ENCODE results near the gene BLOC1S6. TPM values are rescaled to one million over a fixed set of nuclear protein-coding genes. Genes with fewer than 3 reads are reported as not detected.

The BLOC1S6 gene
- total RNA-seq, 2 experiments from 2014 or later = 40.1 to 40.6 TPM

DNA sequence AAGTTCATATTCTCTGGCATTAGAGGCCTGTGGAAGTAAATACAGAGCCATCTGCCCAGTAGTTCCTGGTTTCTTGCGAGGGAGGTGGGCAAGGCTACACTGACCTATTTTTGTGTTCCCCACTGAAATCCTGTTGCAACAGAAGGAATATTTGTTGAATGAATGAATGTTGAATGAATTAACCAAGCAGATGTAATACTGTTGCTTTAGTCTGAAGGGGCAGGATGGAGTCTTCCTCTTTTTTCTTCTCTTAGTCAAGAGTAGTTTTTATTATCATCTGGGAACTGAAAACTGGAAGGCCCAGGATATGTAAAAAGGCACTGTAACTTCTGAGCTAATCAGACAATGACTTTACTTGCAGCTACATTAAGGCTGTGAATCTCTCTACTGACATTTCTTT, 17.1 kb downstream of the BLOC1S6 start:
- Mint-ChIP-seq H3K27me3 (no peaks in the 10 kb centered on the region), H3K9me3 (no peaks in the 10 kb centered on the region), H3K4me3 (no peak overlapping the region), H3K27ac (no peak overlapping the region), H3K4me1 (no peaks in the 10 kb centered on the region), H3K36me3 (peaks cover 17% of the 10 kb centered on the region)
- POLR2A ChIA-PET = no interaction called here
- ATAC-seq (ENCODE audit: low read depth) (no peak), DNase-seq (no peak)

DNA sequence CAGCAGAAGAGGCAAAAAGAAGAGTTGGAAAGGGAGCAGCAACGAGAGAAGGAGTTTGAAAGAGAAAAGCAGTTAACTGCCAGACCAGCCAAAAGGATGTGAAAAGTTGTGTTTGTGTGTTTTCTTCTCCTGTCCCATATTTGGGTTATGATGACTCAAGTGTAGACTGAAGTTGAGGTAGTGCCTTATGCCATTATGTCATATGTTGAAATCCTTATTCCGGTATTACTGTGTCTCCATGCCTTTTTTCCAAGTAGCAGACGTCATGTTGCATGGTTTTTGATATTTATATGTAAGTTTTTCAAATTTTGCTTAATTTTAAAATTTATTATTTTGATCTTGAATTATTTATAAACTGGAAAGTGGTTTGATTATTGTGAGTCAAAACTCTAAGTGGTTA, 19.2 kb downstream of the BLOC1S6 start:
- no peak overlapping the region for H3K27ac Mint-ChIP-seq
- POLR2A ChIA-PET = interaction anchor here (0.7 kb wide), 1 partner anchor 15 kb away, joined by 3 read pairs; no protein-coding TSS in a partner anchor

DNA sequence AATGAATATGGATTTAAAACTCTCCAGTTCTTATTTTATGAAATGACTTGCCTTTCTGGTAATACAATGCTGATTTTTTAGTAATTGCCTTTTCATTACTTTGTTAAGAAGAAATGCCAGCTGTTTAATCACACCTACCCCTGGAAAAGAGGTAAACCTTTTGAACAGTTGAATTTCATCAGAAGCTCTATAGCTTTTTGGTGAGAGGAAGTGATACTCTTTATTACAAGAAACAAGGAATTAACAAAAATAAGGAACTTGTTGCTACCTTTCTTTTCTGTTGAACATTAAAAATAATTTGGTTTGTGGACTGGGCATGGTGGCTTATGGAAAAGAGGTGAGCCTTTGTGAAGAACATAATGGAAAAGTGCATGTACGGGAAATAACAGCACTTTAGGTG, 19.7 kb downstream of the BLOC1S6 start:
- Mint-ChIP-seq H3K36me3 (peaks cover 10% of the 10 kb centered on the region), H3K9me3 (no peaks in the 10 kb centered on the region), H3K27me3 (no peaks in the 10 kb centered on the region), H3K4me1 (no peaks in the 10 kb centered on the region), H3K27ac (no peak overlapping the region), H3K4me3 (no peak overlapping the region)
- ATAC-seq (ENCODE audit: low read depth) (no peak), DNase-seq (no peak)
- POLR2A ChIA-PET = no interaction called here

More for the DNA sequence above, 19.2 kb downstream of the BLOC1S6 start:
- H3K36me3 Mint-ChIP-seq = peaks cover 12% of the 10 kb centered on the region
- H3K4me1 Mint-ChIP-seq = no peaks in the 10 kb centered on the region
- no peak for ATAC-seq (ENCODE audit: low read depth)
- H3K4me3 Mint-ChIP-seq = no peak overlapping the region
- no peaks in the 10 kb centered on the region for H3K27me3 Mint-ChIP-seq
- DNase-seq = no peak
- no peaks in the 10 kb centered on the region for H3K9me3 Mint-ChIP-seq

- Mint-ChIP-seq H3K36me3 (peaks cover 5% of the 10 kb centered on the region), H3K9me3 (no peaks in the 10 kb centered on the region), H3K4me3 (no peak overlapping the region), H3K4me1 (peaks cover 2% of the 10 kb centered on the region), H3K27ac (no peak overlapping the region), H3K27me3 (no peaks in the 10 kb centered on the region)
- ATAC-seq (ENCODE audit: low read depth) (peak; percentile 25), DNase-seq (no peak)
- POLR2A ChIA-PET = interaction anchor here (1.0 kb wide), 1 partner anchor 152 kb away, joined by 6 read pairs; no protein-coding TSS in a partner anchor
These were observed 24.1 kb downstream of the BLOC1S6 start for GRCh38 chr15:45611305-45611704.

DNA sequence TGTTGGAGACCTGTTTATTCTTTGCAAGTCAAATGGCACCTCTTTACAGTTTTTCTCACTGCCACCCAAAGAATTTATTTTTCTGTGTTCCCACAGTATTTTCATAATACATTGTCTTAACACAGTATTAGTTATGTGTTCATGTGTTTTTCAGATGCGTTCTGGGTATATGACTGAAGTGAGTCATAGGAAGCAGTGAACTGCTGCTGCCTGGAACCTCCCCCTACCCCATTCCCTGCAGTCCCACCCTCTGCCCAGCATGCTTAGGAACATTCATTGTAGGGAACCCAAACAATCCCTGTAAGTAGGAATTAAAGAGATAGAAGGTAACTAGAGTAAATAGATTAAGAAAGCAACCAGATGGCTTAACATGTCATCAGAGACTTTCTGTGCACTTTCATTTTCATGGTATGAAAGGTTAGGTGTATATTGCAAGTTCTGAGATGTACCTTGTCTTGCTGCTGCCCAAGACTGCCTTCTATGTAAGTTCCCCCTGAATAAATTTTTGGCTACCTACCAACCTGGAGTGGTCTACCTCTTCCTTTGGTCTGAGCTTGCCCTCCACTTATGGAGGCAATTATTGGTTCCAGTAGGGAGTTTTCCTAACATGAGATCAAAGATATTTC, 25.7 kb downstream of the BLOC1S6 start:
- ATAC-seq (ENCODE audit: low read depth) (no peak), DNase-seq (no peak)
- no peaks in the 10 kb centered on the region for H3K9me3 Mint-ChIP-seq
- H3K36me3 Mint-ChIP-seq = no peaks in the 10 kb centered on the region
- POLR2A ChIA-PET = no interaction called here
- no peaks in the 10 kb centered on the region for H3K27me3 Mint-ChIP-seq
- no peak overlapping the region for H3K27ac Mint-ChIP-seq
- no peak overlapping the region for H3K4me3 Mint-ChIP-seq
- peaks cover 2% of the 10 kb centered on the region for H3K4me1 Mint-ChIP-seq

GRCh38 chr15:45616901-45617323, 29.7 kb downstream of the BLOC1S6 start:
- H3K4me1 Mint-ChIP-seq = peaks cover 2% of the 10 kb centered on the region
- POLR2A ChIA-PET = interaction anchor here (0.9 to 1.0 kb wide), 2 partner anchors 21 to 29 kb away, joined by 4 read pairs; no protein-coding TSS in a partner anchor
- ATAC-seq (ENCODE audit: low read depth) (no peak), DNase-seq (no peak)
- no peak overlapping the region for H3K27ac Mint-ChIP-seq
- no peak overlapping the region for H3K4me3 Mint-ChIP-seq
- H3K36me3 Mint-ChIP-seq = no peaks in the 10 kb centered on the region
- H3K9me3 Mint-ChIP-seq = no peaks in the 10 kb centered on the region
- peaks cover 1% of the 10 kb centered on the region for H3K27me3 Mint-ChIP-seq

GRCh38 chr15:45618813-45619212, 31.6 kb downstream of the BLOC1S6 start:
- H3K4me1 Mint-ChIP-seq = no peaks in the 10 kb centered on the region
- no peak for DNase-seq
- POLR2A ChIA-PET = no interaction called here

GRCh38 chr15:45628136-45628535, 41.0 kb downstream of the BLOC1S6 start:
- POLR2A ChIA-PET = no interaction called here
- no peak for DNase-seq
- H3K27ac Mint-ChIP-seq = no peak overlapping the region
- H3K9me3 Mint-ChIP-seq = peaks cover 14% of the 10 kb centered on the region
- peaks cover 4% of the 10 kb centered on the region for H3K4me1 Mint-ChIP-seq
- H3K36me3 Mint-ChIP-seq = peaks cover 3% of the 10 kb centered on the region
- no peak overlapping the region for H3K4me3 Mint-ChIP-seq
- H3K27me3 Mint-ChIP-seq = peaks cover 19% of the 10 kb centered on the region
- ATAC-seq (ENCODE audit: low read depth) = no peak

More at GRCh38 chr15:45618813-45619212, 31.6 kb downstream of the BLOC1S6 start:
- peak; percentile 52 for ATAC-seq (ENCODE audit: low read depth)
- Mint-ChIP-seq H3K4me3 (no peak overlapping the region), H3K27me3 (peaks cover 7% of the 10 kb centered on the region), H3K36me3 (no peaks in the 10 kb centered on the region), H3K9me3 (peaks cover 3% of the 10 kb centered on the region), H3K27ac (no peak overlapping the region)

- Mint-ChIP-seq H3K36me3 (peaks cover 3% of the 10 kb centered on the region), H3K27me3 (peaks cover 15% of the 10 kb centered on the region), H3K4me3 (no peak overlapping the region), H3K9me3 (peaks cover 9% of the 10 kb centered on the region), H3K27ac (no peak overlapping the region), H3K4me1 (peaks cover 4% of the 10 kb centered on the region)
- DNase-seq = no peak
- POLR2A ChIA-PET = no interaction called here
- ATAC-seq (ENCODE audit: low read depth) = no peak
These were observed 43.9 kb downstream of the BLOC1S6 start for GRCh38 chr15:45630917-45631691.

DNA sequence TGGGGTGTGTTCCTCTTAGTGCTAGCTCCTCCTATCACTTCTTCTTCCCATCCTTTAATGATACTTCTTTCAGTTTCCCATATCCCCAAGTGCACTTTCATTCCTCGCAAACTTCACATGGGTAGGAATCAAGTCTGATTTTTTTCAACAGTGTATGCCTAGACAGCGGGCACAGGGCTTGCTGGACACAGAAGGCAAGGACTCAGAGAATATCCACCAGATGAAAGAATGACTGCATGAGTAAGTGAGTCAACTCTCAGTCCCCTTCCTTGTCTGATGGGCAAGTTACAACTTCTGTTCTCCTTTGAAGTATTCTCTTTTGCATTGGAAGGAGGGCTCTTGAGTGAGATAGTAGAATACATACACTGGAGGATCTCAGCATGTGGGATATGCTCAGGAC, 44.6 kb downstream of the BLOC1S6 start:
- H3K4me1 Mint-ChIP-seq = peaks cover 4% of the 10 kb centered on the region

GRCh38 chr15:45634432-45635190, 47.4 kb downstream of the BLOC1S6 start, which contains the start of gene SQOR:
TSS of gene SQOR (plus strand) at chr15:45635029. CDS start at chr15:45658924, 23,895 bp downstream.
- POLR2A ChIA-PET = interaction anchor here (0.7 to 2.7 kb wide), 4 partner anchors 21 to 233 kb away, joined by 3 to 14 read pairs (median 4); partner anchors contain the start of gene BLOC1S6
- peak; percentile 69 for ATAC-seq (ENCODE audit: low read depth)
- Mint-ChIP-seq H3K27me3 (peaks cover 5% of the 10 kb centered on the region), H3K27ac (peak within 1 kb of the TSS; percentile 93), H3K4me3 (peak within 1 kb of the TSS; percentile 96), H3K4me1 (peaks cover 29% of the 10 kb centered on the region), H3K9me3 (no peaks in the 10 kb centered on the region), H3K36me3 (peaks cover 16% of the 10 kb centered on the region)
- DNase-seq = peak; percentile 81

More for the DNA sequence above, 44.6 kb downstream of the BLOC1S6 start:
- H3K27ac Mint-ChIP-seq = no peak overlapping the region
- peaks cover 6% of the 10 kb centered on the region for H3K9me3 Mint-ChIP-seq
- ATAC-seq (ENCODE audit: low read depth) = no peak
- no peak overlapping the region for H3K4me3 Mint-ChIP-seq
- H3K27me3 Mint-ChIP-seq = peaks cover 13% of the 10 kb centered on the region
- H3K36me3 Mint-ChIP-seq = peaks cover 3% of the 10 kb centered on the region
- DNase-seq = no peak
- POLR2A ChIA-PET = no interaction called here

- DNase-seq = peak; percentile 80
- POLR2A ChIA-PET = interaction anchor here (0.9 to 2.7 kb wide), 3 partner anchors 21 to 233 kb away, joined by 3 to 14 read pairs (median 5); partner anchors contain the start of gene BLOC1S6
These were observed 48.0 kb downstream of the BLOC1S6 start for GRCh38 chr15:45635191-45635638.

More at GRCh38 chr15:45635191-45635638, 48.0 kb downstream of the BLOC1S6 start:
- ATAC-seq (ENCODE audit: low read depth) = peak; percentile 70
- H3K9me3 Mint-ChIP-seq = no peaks in the 10 kb centered on the region
- peak overlapping the region; percentile 93 for H3K27ac Mint-ChIP-seq
- H3K36me3 Mint-ChIP-seq = peaks cover 22% of the 10 kb centered on the region
- H3K4me3 Mint-ChIP-seq = peak overlapping the region; percentile 96
- H3K27me3 Mint-ChIP-seq = peaks cover 5% of the 10 kb centered on the region
- peaks cover 34% of the 10 kb centered on the region for H3K4me1 Mint-ChIP-seq

Measured in activated naive CD8-positive, alpha-beta T cell treated with anti-CD3 and anti-CD28 coated beads, Interleukin-2, amount 10 ng/mL, durations not matched to agents 7 days and 5 days (primary cell).